Natural killer cell treated with Interleukin-12 subunit alpha and Interleukin-12 subunit beta and Interleukin-15 and Interleukin-18, amount 100 ng/mL, for 72 hours (primary cell): ENCODE results near the gene SORCS2. TPM values are rescaled to one million over a fixed set of nuclear protein-coding genes. Genes with fewer than 3 reads are reported as not detected.
A peak's percentile ranks its signal among the peaks of the same experiment; 100 is the strongest.

Experiments
- ATAC-seq, 2 donors: fragments of 150-1000 bp; cut with Tn5 transposase in 1 of 2; sonication (Bioruptor Pico), chemical (Tn5 transposase) in 1 of 2; 2 replicates each; pipeline ENCODE4 v1.10.0; 2021
- DNase-seq: peaks from one replicate; pipeline ENCODE4 v3.0.0; 2022; ENCODE audit warnings: low spot score
- H3K27ac Mint-ChIP-seq, 2 donors: 1 replicate in 1 of 2; 2 replicates in 1 of 2; pipeline ENCODE4 v1.8.0; 2022; ENCODE audit warnings: mixed read lengths in 2 of 2, mild to moderate bottlenecking in 1 of 2, moderate library complexity in 1 of 2
- H3K27me3 Mint-ChIP-seq, 2 donors: 1 replicate in 1 of 2; 2 replicates in 1 of 2; pipeline ENCODE4 v1.8.0; 2022; ENCODE audit warnings: mixed read lengths in 2 of 2
- H3K36me3 Mint-ChIP-seq: one replicate; pipeline ENCODE4 v1.8.0; 2022; ENCODE audit warnings: mixed read lengths
- H3K4me1 Mint-ChIP-seq, 2 donors: 1 replicate in 1 of 2; 2 replicates in 1 of 2; pipeline ENCODE4 v1.8.0; 2022; ENCODE audit warnings: low read depth in 2 of 2, mixed read lengths in 2 of 2, mild to moderate bottlenecking in 1 of 2
- H3K4me3 Mint-ChIP-seq: one replicate; pipeline ENCODE4 v1.8.0; 2022; ENCODE audit warnings: mixed read lengths
- H3K9me3 Mint-ChIP-seq: 2 replicates; pipeline ENCODE4 v1.8.0; 2022; ENCODE audit warnings: mixed read lengths
- total RNA-seq, 2 donors: library from RNA; stranded (reverse); gene quantifications; one replicate each; pipeline ENCODE4 v1.2.3, GENCODE V29; 2022

SORCS2 gene
- total RNA-seq, 2 donors from 2014 or later = 0.17 to 0.21 TPM

- peaks cover 0 to 3% of the 10 kb centered on the region in 2 donors for H3K27me3 Mint-ChIP-seq
- H3K4me1 Mint-ChIP-seq = no peaks in the 10 kb centered on the region
- no peak for DNase-seq
- H3K4me3 Mint-ChIP-seq = no peak overlapping the region
- no peaks in the 10 kb centered on the region for H3K9me3 Mint-ChIP-seq
- no peak overlapping the region for H3K27ac Mint-ChIP-seq
- no peak for ATAC-seq
- no peaks in the 10 kb centered on the region for H3K36me3 Mint-ChIP-seq
These were observed 56.5 kb downstream of the SORCS2 start for GRCh38 chr4:7248857-7249256.

- H3K4me1 Mint-ChIP-seq = no peaks in the 10 kb centered on the region
- H3K27ac Mint-ChIP-seq = no peak overlapping the region
- DNase-seq = no peak
These were observed 59.0 kb downstream of the SORCS2 start for GRCh38 chr4:7251321-7251720.

GRCh38 chr4:7252051-7252450, 59.7 kb downstream of the SORCS2 start:
- no peaks in the 10 kb centered on the region for H3K9me3 Mint-ChIP-seq
- ATAC-seq = no peak
- H3K36me3 Mint-ChIP-seq = no peaks in the 10 kb centered on the region
- H3K27me3 Mint-ChIP-seq = peaks cover 6 to 21% of the 10 kb centered on the region in 2 donors
- H3K27ac Mint-ChIP-seq = no peak overlapping the region
- no peak overlapping the region for H3K4me3 Mint-ChIP-seq
- DNase-seq = no peak
- H3K4me1 Mint-ChIP-seq = no peaks in the 10 kb centered on the region

More at GRCh38 chr4:7251321-7251720, 59.0 kb downstream of the SORCS2 start:
- ATAC-seq = no peak
- Mint-ChIP-seq H3K9me3 (no peaks in the 10 kb centered on the region), H3K27me3 (peaks cover 0 to 14% of the 10 kb centered on the region in 2 donors), H3K4me3 (no peak overlapping the region), H3K36me3 (no peaks in the 10 kb centered on the region)

- H3K4me3 Mint-ChIP-seq = no peak overlapping the region
- DNase-seq (no peak), ATAC-seq (no peak)
- H3K27me3 Mint-ChIP-seq = peaks cover 6 to 21% of the 10 kb centered on the region in 2 donors
- H3K9me3 Mint-ChIP-seq = no peaks in the 10 kb centered on the region
- H3K36me3 Mint-ChIP-seq = no peaks in the 10 kb centered on the region
- H3K4me1 Mint-ChIP-seq = no peaks in the 10 kb centered on the region
- H3K27ac Mint-ChIP-seq = no peak overlapping the region
These were observed 60.4 kb downstream of the SORCS2 start for GRCh38 chr4:7252510-7253340.

GRCh38 chr4:7253341-7253700, 61.0 kb downstream of the SORCS2 start:
- no peak for DNase-seq

GRCh38 chr4:7253837-7254236, 61.5 kb downstream of the SORCS2 start:
- no peak overlapping the region for H3K4me3 Mint-ChIP-seq
- H3K36me3 Mint-ChIP-seq = no peaks in the 10 kb centered on the region
- H3K27ac Mint-ChIP-seq = no peak overlapping the region
- H3K9me3 Mint-ChIP-seq = no peaks in the 10 kb centered on the region
- H3K27me3 Mint-ChIP-seq = peaks cover 6 to 24% of the 10 kb centered on the region in 2 donors
- no peaks in the 10 kb centered on the region for H3K4me1 Mint-ChIP-seq
- ATAC-seq = no peak
- no peak for DNase-seq

More at GRCh38 chr4:7253341-7253700, 61.0 kb downstream of the SORCS2 start:
- no peak for ATAC-seq
- no peaks in the 10 kb centered on the region for H3K36me3 Mint-ChIP-seq
- peaks cover 6 to 23% of the 10 kb centered on the region in 2 donors for H3K27me3 Mint-ChIP-seq
- H3K9me3 Mint-ChIP-seq = no peaks in the 10 kb centered on the region
- H3K4me1 Mint-ChIP-seq = no peaks in the 10 kb centered on the region
- H3K4me3 Mint-ChIP-seq = no peak overlapping the region
- no peak overlapping the region for H3K27ac Mint-ChIP-seq

- ATAC-seq (peak in 1 of 2 donors; percentile 22), DNase-seq (no peak)
- H3K27ac Mint-ChIP-seq = no peak overlapping the region
- H3K4me3 Mint-ChIP-seq = no peak overlapping the region
- H3K9me3 Mint-ChIP-seq = no peaks in the 10 kb centered on the region
- H3K36me3 Mint-ChIP-seq = no peaks in the 10 kb centered on the region
- H3K4me1 Mint-ChIP-seq = no peaks in the 10 kb centered on the region
- peaks cover 6 to 30% of the 10 kb centered on the region in 2 donors for H3K27me3 Mint-ChIP-seq
These were observed 62.6 kb downstream of the SORCS2 start for GRCh38 chr4:7254736-7255487.

GRCh38 chr4:7255488-7255881, 63.1 kb downstream of the SORCS2 start:
- H3K27me3 Mint-ChIP-seq = peaks cover 6 to 33% of the 10 kb centered on the region in 2 donors

GRCh38 chr4:7255996-7256395, 63.7 kb downstream of the SORCS2 start:
- H3K4me1 Mint-ChIP-seq = no peaks in the 10 kb centered on the region
- H3K27ac Mint-ChIP-seq = no peak overlapping the region
- no peak overlapping the region for H3K4me3 Mint-ChIP-seq
- ATAC-seq (no peak), DNase-seq (no peak)
- H3K27me3 Mint-ChIP-seq = peaks cover 6 to 34% of the 10 kb centered on the region in 2 donors
- H3K36me3 Mint-ChIP-seq = no peaks in the 10 kb centered on the region
- H3K9me3 Mint-ChIP-seq = no peaks in the 10 kb centered on the region

More at GRCh38 chr4:7255488-7255881, 63.1 kb downstream of the SORCS2 start:
- H3K36me3 Mint-ChIP-seq = no peaks in the 10 kb centered on the region
- no peak overlapping the region for H3K27ac Mint-ChIP-seq
- DNase-seq (no peak), ATAC-seq (no peak)
- H3K4me1 Mint-ChIP-seq = no peaks in the 10 kb centered on the region
- H3K9me3 Mint-ChIP-seq = no peaks in the 10 kb centered on the region
- no peak overlapping the region for H3K4me3 Mint-ChIP-seq

- H3K27ac Mint-ChIP-seq = no peak overlapping the region
- H3K36me3 Mint-ChIP-seq = no peaks in the 10 kb centered on the region
- H3K4me1 Mint-ChIP-seq = no peaks in the 10 kb centered on the region
- no peaks in the 10 kb centered on the region for H3K9me3 Mint-ChIP-seq
- peaks cover 6 to 37% of the 10 kb centered on the region in 2 donors for H3K27me3 Mint-ChIP-seq
- no peak overlapping the region for H3K4me3 Mint-ChIP-seq
- DNase-seq (no peak), ATAC-seq (no peak)
These were observed 64.9 kb downstream of the SORCS2 start for GRCh38 chr4:7256984-7257810.

- H3K9me3 Mint-ChIP-seq = no peaks in the 10 kb centered on the region
- no peak overlapping the region for H3K4me3 Mint-ChIP-seq
- H3K27me3 Mint-ChIP-seq = peaks cover 6 to 36% of the 10 kb centered on the region in 2 donors
- no peaks in the 10 kb centered on the region for H3K4me1 Mint-ChIP-seq
- DNase-seq = no peak
- no peaks in the 10 kb centered on the region for H3K36me3 Mint-ChIP-seq
- no peak for ATAC-seq
- no peak overlapping the region for H3K27ac Mint-ChIP-seq
These were observed 66.7 kb downstream of the SORCS2 start for GRCh38 chr4:7259039-7259438.

GRCh38 chr4:7260569-7260968, 68.2 kb downstream of the SORCS2 start:
- Mint-ChIP-seq H3K4me1 (no peaks in the 10 kb centered on the region), H3K9me3 (no peaks in the 10 kb centered on the region), H3K27ac (no peak overlapping the region), H3K4me3 (no peak overlapping the region), H3K36me3 (no peaks in the 10 kb centered on the region), H3K27me3 (peaks cover 6 to 28% of the 10 kb centered on the region in 2 donors)
- no peak for ATAC-seq
- no peak for DNase-seq

GRCh38 chr4:7261087-7261486, 68.7 kb downstream of the SORCS2 start:
- H3K9me3 Mint-ChIP-seq = no peaks in the 10 kb centered on the region
- H3K4me1 Mint-ChIP-seq = no peaks in the 10 kb centered on the region
- ATAC-seq (no peak), DNase-seq (no peak)
- peaks cover 6 to 31% of the 10 kb centered on the region in 2 donors for H3K27me3 Mint-ChIP-seq
- H3K4me3 Mint-ChIP-seq = no peak overlapping the region
- H3K27ac Mint-ChIP-seq = no peak overlapping the region
- no peaks in the 10 kb centered on the region for H3K36me3 Mint-ChIP-seq
